ENCODE data around the gene RELL2. TPM values are rescaled to one million over a fixed set of nuclear protein-coding genes. Genes with fewer than 3 reads are reported as not detected.

RELL2 gene
- total RNA-seq, 1 donor from 2014 or later: 3.9 TPM

DNA sequence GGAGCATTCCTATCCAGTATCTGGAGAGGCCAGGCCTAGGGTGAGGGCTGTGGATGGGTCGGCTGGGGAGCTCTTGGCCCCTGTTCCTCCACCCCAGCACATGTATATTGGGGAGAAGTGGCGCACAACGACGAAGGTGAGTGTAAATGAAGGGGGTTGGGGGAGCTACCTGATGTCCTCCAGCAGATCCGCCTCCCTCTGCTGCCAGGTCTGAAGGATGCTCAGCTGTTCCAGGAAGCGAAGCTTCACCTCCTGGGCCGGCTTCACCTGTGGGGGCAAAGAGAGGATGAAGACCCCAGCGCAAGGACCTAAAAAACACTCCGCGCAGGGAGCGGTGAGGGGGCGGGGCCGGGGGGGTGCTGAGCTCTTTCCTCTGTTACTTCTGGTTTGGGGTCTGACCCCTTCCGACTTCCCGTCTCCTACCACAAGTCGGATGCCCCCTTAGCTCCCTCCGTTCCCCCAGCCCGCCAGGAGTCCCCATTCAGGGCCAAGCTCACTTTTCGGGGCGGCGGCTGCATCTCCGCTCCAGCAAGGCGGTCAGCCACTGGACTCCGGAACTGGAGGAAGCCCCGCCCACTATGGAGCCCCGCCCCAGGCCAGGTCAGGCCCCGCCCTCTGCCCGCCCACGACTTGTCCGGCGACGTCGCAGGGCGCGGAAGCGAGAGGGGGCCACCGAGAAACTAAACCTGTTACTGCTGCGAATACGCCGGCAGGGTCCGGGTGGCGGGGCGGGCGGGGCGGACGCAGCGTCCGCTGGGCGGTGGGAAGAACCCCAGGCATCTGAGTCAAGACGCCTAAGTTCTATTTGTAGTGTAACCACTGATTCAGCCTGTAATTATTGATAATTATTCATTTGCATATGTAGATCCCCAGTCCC lies 14.3 kb downstream of the RELL2 start, which contains the start of gene FCHSD1:
Gene FCHSD1 (minus strand): TSS at position 568 of the 877 bp plus-strand sequence. CDS start 50 bp downstream, at position 518.
- peak; percentile 88 for DNase-seq

DNA sequence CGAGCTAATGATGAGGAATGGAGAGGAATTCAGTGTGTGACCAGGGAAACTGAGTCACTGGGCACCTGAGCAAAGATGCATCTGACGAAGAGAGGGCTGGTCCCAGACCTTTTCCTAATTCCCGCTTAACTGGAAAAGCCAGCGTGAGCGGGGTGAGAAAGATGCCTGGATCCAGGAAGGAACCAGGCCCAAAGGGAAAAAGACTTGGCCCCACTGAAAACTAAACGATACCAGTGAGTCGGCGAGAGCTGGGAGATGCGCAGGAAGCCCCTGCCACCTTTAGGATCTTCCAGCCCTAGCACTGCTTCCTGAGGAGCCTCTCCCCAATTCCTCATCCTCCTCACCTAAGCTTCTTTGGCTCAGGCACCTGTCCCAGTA lies 14.9 kb downstream of the RELL2 start:
- no peak for DNase-seq

DNA sequence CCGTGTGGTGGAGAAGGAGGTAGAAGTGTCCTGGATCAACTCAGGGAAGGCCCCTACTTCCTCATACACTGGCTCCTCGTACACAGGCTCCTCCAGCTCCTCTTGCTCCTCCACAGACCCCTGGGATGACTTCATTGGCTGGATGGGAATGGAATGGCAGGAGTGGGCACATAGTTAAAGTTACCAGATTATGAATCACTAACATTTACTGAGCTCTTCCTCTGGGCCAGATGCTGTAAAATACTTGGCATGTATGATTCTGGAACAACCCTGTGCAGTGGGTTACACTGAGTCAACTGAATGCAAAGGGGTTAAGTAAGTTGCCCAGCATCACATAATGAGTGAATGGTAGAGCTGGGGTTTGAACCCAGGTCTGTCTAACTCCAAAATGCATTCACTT lies 17.5 kb downstream of the RELL2 start:
- DNase-seq: no peak

DNA sequence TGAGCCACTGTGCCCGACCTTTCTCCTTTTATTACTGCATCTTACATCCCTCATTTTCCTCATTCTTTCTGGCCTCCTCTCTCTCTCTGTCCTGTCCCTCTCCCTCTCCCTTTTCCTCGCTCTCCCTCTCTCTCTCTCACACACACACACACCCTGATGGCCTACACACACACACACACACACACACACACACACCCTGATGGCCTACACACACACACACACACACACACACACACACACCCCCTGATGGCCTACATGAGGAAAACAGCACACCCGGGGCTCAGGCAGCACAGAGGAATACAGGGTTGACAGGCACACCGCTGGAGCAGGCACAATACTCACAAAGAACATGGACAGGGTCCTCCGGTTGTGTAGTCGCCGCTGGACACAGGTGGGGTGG lies 18.2 kb downstream of the RELL2 start:
- DNase-seq: no peak

DNA sequence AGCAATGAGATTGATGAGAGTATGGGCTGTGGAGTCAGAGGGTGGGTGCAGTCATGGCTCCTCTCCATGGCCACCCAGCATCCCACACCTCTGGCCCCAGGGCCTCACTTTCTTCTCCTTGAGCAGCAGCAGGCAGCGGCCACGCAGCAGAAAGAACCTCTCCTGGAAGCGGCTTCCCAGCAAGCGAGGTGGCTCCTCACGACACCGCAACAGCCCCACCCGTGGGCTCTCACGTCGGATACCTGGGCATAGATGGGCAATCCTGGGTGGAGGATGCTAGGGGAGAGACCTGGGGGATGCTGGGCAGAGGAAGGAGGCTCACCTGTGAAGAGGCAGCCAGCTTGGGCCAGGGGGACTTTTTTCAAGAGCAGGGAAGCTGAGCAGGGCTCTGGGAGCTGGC lies 19.6 kb downstream of the RELL2 start:
- DNase-seq: no peak

DNA sequence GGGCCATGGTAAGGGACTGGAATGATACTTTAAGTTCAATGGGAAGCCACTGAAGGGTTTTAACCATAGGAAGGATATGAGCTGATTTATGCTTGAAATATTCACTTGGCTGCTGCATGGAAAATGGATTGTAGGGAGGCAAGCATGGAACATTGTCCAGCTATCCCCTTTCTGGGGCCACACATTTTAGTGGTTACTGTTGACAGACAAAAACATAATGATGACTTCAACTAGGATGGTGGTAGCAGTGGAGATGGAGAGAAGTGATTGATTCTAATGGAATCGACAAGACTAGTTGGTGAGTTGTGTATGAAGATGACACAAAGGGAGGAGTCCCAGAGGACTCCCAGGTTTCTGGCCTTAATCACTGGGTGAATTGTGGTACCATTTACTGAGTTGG lies 20.6 kb downstream of the RELL2 start:
- no peak for DNase-seq

DNA sequence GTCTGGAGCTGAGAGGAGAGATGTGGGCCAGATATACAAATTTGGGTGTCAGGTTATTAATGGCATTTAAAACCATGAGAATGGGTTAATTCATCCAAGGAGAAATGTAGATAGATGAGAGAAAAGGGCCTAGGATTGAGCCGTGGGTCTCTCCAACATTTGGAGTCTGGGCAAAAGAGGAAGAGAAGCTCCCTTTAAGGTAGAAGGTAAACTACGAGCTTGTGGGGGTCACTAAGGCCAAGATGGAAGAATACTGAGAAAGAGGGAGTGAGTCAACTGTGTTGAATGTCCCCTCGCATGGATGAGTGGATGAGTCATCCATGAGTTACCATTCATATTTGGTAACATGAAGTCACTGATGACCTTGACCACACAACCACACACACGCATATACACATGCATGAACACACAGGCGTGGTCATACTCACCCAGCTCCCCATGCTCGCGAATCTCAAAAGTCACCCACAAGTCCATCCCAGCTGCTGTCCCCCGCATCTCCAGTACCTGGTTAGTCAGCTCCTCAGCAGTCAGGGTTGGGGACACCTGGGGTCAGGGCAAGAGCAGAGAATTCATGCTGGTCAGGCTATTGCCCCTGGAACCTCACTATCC lies 21.2 kb downstream of the RELL2 start:
- peak; percentile 69 for DNase-seq

DNA sequence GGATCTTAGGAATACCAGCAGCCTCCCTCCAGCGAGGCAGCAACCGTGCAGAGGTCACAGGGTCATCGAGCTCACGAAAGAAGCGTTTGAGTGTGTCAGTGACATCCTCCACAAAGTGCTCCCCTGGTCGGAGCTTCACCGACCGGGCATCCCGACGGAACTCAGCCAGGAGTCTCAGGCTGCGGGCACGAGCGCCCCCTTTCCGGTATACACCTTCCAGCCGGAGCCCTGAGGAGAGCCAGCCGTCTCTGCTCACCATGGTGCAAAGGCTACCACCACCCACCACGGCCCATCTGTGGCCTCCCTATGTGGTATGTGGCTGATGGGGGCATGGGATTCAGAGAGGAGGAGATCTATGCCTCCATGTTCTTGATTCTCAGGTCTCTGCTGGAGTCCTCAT lies 25.2 kb downstream of the RELL2 start:
- DNase-seq: no peak

DNA sequence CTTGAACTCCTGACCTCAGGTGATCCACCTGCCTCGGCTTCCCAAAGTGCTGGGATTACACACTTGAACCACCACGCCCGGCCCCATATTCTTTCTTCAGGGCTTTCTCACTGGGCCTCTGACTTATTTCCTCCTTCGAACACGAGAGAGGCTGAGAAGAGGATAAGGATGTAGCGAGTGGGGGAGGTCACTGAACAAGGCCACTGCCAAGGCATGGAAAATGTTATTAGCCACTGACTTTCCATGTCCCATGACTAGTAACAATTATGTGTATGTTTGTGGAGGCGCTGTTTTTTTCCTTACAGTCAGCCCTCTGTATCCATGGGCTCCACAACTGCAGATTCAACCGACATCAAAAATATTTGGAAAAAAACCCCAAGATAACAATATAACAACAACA lies 26.7 kb downstream of the RELL2 start:
- DNase-seq: peak; percentile 68

DNA sequence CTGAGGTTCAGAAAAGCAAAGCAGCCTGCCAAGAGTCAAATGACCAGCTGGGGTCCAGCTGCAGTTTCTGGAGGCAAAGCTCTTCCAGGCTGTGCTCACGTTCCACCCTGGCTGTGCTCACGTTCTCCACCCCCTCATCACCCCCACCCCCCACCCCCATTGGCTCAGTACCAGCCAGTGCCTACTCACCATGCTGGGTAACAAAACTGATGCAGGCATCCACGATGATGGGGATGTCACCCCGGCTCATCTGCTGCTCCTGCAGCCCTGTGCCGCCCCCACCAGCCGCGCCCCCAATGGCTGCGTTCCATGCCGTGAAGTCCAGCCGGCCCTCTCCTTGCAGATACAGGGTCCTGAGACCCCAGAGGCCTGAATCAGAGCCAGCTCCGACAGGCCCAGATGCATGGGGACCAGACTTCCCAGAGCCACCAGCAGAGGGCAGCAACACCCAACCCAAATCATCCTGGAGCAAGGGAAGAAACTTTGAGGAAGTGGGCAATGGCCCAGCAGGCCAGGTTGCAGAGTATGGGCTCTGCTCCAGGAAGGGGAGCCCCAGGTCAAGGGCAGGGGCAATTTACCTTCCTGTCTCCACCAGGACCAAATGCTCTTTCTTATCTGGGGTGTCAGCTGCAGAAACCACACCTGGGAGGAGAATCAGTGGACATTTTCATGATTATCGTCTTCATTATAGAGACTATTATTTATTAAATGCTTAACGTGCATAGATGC lies 28.1 kb downstream of the RELL2 start:
- peak; percentile 84 for DNase-seq

DNA sequence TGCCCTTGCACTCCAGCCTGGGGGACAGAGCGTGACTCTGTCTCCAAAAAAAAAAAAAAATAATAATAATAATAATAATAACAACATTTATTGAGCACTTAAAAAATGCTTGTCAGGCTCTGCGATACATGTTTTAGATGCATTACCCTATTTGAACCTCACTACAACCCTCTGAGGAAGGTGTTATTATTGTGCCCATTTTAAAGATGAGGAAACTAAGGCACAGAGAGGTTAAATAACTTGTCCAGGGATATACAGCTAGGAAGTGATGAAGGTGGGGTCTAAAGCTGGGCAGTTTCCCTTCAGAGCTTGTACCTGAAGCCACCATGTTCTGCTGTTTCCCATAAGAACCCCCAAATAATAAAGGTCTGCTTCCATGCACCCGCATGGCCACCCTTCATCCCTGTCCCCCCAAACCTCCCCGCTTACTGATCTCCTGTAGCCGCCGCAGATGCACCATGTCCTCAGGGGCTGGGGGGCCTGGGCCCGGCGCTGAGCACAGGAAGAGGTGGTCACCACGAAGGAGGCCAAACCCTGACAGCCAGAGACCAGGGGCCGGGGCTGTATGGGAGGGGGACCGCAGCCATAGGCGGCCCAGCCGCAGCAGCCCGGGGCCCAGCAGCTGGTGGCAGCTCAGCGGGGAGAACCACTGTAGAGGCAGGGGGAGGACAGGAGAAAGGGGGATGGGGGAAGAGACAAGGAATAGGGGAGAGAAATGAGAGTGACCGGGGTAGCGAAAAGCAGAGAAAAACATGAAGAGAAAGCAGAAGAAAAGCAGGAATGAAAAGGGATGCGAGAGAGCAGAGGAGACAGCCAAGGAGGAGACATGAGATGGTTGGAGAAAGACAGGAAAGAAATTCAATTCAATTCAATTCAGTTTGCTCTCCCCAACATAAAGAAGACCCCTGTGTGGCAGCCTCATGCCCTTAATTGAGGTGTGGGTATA lies 29.5 kb downstream of the RELL2 start:
- DNase-seq: no peak

DNA sequence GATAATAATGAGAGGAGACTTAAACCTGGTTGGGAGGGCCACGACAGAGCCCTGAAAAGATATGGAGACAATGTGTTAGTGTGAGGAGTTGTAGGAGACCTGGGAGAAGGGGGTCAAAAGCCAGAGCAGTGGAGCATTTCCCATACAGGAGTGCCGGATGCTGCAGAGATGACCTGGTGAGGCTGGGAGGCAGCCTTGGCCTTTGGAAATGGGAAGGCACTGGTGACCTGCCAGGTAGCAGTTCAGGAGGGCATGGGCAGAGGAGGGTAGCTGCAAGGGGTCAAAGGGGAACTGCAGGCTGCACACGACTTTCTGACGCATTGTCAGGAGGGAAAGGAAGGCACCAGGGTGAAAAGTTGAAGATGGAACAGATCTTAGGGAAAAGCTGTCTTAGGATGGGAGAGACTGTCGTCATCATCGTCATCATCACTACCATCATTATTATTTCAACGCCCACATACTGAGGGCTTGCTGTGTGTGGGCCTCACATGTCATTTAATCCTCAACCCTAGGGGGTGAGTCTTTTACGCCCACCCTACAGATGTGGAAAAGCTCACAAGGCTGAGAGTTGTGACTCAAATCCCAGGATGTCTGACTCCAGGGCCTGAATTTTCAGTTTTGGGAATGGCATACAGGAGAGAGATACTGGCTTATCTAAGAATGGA lies 31.9 kb downstream of the RELL2 start:
- no peak for DNase-seq

DNA sequence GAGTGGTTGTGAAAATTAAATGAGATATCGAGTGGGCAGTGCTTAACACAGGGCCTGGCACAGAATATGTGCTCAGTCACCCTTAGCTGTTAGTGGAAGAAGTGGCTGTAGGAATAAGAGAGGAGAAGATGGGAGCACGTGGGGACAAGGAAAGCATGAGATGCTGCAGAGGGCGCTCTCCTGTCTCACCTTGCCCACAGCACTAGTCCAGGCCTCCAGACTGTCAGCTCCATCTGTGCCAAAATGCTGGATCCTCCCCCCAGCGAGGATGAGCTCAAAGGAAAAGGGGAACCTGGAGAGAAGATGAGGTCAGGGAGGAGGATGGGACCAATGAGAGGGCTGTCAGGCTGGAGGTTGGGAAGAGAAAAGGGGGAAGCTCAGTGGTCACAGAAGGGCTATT lies 32.7 kb downstream of the RELL2 start:
- no peak for DNase-seq

DNA sequence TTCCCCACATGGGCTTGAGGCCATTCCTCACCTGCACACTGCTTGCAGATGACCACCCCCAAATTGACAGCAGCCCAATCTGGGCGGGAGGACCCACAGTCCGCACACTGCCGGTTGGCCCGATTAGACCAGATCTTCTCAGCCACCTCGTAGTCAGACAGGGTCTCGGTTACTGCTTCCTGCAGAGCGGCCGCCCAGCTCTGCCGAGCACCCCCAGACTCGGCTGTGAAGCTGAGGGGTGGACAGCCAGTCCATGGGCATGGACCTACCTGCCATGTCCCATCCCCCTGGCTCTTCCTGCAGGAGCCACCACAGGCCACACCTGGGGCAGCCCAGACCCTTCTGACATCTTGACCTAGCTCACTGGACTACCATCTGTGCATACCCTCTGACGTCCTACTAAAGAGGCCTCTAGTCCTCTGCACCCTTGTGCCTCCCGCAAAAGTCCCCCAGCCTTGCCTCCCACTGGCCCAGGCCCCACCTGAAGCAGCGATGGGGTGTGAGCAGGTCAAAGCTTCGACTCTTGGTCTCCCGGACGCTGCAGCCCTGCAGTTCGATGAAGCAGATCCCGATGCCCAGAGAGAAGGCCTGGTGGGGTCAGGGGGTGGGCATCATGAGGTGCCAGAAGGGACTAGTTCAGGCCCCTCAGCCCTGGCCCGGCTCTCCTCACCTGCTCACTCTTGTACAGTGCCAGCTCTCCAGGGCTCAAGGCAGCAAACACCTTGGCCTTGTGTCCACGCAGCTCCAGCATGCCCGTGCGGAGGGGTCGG lies 35.5 kb downstream of the RELL2 start:
- no peak for DNase-seq

DNA sequence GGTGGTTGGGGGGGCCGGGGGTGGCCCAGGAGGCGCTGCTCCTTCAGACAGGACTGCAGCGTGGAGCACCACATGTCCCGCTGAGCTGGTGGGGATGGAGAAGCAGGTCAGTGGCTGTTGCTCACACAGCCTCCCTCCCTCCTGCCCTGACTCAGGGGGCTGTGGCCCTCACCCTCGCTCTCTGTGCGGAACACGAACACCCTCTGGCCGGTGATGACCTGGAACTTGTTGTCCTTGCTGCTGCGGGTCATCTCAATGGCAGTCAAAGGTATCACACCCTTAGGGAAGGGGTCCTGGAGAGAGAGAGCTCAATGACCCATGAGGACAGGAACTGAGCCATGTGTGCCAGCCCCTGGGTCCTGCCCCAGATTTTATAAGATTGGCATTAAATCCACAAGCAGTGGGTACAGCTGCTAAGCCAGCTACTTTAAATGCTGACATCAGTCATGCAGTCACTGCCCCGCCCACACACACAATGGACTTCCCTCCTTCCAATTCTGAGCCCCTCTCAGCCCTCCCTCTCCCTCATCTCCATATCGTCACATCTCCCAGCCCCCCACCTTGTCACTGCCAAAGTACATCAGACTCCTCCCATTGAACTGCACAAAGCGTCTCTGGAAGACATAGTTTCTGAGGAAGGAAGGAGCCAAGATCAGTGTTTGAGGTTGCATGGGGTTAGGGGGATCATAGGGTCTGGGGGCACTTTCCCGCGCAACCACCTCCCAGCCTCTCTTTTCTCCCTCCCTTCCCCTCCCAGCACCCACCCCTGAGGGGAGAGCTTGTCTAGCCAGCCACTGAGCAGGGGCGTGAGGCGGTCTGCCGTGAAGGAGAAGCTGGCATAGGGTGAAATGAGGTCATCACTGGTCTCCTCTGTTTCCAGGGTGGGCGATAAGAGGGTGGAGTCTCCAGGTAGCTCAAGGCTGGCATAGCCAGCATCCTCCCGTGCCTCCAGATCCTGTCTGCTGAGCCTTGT lies 36.3 kb downstream of the RELL2 start:
- peak; percentile 31 for DNase-seq

DNA sequence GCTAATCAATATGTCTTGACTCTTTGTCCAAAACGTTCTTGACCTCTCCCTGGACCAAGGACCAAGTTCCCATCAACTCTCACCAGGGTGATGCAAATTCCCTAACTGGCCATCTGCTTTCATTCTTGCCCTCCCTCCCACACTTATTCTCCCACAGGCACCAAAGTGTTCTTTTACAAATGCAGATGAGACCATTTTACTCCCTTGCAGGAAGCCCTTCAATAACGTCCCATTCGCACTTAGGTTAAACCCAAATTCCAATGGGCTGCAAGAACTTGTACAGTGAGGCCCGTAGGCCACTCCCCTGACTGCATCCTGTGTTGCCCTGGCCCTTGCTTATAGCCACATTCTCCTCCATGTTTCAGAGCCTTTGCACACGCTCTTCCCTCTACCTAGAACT lies 38.0 kb downstream of the RELL2 start:
- no peak for DNase-seq

DNA sequence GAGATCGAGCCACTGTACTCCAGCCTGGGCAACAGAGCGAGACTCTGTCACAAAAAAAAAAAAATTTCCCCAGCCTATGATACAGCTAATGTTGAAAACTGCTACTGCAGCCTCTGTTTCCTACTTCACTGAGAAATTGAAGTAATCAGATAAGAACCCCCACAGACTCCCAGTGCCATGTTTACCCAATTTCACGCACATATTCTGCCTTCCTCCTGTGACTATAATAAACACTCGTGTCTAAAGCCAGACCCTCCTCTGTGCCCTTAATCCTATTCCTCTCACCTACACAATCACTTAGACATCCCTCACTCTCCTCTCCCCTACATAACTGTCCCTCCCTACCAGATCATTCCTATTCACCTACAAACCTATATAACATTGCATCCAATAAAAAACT lies 38.9 kb downstream of the RELL2 start:
- DNase-seq: no peak

DNA sequence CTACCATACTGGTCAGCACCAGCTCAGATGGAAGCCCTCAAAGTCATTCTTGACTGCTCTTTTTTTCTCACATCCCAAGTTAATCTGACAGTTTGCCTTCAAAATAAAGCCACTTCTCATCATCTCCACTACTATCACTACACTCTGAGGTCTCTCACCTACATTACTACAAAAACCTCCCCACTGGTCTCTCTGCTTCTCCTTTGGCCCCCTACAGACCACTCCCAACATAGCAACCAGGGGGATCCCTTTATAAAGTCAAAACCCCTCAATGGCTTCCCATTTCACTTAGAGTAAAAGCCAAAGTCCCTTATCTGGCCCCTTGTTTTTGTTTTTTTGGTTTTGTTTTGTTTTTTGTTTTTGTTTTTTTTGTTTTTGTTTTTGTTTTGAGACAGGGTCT lies 40.6 kb downstream of the RELL2 start:
- DNase-seq: peak; percentile 42

DNA sequence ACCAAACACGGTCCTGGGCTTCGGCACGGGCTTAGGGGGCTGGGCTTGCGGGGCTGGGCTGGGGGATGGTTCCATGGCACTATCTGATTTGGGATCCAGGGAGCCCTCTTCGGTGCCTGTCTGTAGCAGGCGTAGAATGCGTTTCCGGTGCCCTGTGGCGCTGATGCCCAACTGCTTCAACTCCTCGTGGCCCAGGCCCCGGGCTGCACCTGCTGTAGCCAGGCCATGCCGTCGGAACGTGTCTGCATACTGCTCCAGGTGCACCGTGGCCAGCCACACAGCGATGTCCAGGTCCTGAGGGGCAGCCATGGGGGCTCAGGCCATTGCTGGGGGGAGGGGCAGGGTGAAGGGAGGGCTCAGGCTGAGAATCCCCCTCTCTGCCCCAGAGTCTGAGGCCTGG lies 43.4 kb downstream of the RELL2 start:
- DNase-seq: peak; percentile 13

DNA sequence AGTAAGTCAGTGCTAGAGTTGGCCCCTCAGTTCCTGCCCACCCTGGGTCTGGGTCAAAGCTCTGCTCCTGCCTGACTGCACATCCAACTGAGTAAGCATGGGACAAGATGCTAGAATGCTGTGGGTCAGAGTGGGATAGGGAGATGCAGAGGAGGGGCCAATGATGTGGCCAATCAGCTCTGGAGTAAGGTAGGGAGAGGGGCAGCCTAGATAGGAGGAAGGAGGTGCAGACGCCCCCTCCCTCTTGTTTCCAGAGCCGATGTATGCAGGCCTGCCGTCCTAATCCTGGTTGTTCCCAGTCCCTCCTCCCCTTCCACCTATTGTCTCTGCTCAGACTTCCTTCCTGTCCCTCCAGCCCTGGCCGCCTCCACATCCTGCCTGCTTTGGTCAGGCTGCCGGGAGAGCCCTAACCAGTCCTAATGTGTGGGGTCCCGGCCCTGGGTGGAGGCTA lies 44.0 kb downstream of the RELL2 start:
- DNase-seq: peak; percentile 99

Data from dermis blood vessel endothelial cell (primary cell).